HG02798 (cell line): Measurements from ENCODE around the gene CCDC149.

ENCODE experiments used
- ATAC-seq: cut with Tn5 transposase; IDR thresholded peaks from one replicate; pipeline ENCODE4 v1.9.1; 2021; ENCODE audit warnings: mild to moderate bottlenecking; ENCODE audit not compliant: unreplicated experiment, poor library complexity

Gene CCDC149

DNA sequence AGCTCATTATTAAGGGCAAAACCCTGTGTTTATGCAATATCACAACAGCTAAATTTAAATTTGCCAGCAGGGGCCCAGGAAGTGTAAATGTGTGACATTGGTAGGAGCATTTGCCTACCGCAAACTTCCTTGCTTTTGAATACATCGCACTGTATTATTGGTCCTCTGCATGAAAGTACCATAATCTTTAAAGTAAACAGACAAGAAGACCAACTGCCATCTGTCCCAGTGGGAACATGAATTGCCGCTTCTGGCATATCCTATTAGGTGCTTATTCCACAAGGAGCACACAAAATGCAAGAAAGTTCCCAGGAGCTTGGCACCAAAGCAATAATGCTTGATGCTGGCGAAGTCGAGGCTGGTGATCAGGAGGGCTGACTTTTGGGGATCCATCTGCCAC lies 66.1 kb downstream of the CCDC149 start:
- ATAC-seq: no peak

DNA sequence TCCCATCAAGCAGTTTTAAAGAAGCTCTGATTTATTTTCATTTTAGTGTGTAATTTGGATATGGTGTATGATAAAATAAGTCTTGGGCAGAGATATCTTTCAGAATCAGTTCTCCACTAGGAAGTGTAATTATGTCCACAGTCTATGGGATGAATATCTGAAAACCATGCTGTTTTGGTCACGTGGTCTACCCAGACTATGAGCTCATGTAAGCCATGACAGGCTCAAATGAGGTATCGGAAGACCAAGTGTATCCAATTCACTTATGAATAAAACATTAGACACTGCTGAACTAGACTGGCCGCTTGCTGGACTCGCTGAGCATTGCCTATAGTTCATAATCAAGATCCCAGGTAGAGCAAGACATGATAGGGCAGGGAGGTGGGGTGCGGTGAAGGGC lies 66.9 kb downstream of the CCDC149 start:
- no peak for ATAC-seq

DNA sequence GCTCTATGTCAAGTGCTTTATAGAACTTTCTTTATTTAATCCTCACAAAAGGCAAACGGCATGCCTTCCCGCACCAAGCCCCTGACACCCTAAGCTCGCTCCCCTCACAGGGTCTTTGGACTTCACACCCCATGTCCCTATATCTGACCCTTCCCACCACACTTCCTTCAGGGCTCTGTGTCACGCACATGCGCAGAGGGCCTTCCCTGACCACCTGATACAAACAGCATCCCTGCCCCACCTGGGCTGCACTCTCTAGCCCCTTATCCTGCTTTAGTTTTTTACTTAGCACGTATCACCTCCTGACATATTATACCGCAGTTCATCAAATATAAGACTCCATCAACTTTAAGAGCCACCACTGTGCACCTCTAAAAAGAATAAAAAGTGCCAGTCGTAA lies 67.7 kb downstream of the CCDC149 start:
- no peak for ATAC-seq

DNA sequence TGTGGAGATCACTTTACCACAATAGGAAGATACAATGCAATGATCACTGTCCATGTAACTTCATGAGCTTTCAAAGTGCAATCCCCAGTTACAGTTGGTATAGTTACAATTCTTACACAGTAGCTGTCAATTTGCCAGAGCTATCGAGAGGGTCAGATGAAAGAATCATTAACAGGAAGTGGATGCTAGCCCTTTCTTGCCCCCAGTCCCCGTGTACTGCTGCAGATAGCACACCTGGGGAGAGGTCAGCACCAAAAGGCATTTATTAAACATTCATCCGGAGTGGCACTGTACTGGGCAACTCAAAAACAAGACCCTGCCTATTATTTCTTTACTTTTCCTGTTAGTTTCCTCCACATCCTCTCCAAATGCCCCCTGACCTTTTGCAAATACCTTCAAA lies 69.7 kb downstream of the CCDC149 start:
- ATAC-seq: no peak

DNA sequence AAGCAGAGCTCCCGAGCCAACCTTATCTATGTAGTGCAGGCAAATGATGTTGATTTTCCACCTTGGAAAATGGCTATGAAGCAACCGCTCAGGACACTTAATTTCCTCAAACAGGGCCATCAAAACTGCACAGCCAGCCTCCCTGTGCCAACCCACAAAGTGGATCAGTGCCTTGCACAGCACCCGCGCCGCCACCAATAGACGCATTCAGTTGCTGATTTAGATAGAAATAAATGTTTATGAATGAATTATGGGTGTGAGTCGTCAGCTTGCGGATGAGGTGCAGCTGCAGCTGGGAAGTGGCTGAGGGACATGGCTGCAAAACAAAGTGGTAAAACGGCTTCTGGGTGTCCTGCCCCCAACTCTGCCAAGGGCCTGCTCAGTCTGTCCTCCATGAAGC lies 70.5 kb downstream of the CCDC149 start:
- ATAC-seq: no peak

DNA sequence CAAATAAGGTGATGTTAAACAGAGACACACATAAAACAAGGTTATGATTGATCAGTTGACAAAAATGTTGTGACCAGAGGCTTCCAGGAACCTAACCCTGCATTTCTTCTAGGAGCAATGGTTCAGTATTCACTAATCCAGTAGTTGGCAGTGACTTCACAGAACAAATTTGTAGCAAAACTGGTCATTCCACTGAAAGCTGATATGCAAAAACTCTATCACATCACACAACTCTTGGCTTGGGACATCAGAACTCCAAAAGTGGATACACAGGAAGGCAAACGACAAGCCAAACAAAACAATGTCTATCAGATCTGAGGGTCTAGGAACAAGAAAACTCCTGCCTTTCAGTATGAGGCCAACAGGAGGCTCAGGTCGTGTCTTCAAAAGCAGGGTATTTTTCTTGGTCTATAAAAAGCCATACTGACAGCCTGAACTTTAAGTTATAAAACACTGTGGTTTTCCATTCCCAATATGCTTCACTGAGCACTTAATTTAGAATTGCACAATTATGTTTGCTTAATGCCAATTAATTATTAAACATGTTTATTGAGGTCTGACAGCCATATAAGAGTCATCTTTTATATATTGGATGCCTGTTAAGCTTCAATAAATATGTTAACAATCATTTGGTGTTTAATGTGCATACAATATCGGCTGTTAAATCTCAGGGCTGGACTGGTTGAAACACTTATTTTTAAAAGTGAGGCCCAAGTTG lies 71.9 kb downstream of the CCDC149 start:
- no peak for ATAC-seq

DNA sequence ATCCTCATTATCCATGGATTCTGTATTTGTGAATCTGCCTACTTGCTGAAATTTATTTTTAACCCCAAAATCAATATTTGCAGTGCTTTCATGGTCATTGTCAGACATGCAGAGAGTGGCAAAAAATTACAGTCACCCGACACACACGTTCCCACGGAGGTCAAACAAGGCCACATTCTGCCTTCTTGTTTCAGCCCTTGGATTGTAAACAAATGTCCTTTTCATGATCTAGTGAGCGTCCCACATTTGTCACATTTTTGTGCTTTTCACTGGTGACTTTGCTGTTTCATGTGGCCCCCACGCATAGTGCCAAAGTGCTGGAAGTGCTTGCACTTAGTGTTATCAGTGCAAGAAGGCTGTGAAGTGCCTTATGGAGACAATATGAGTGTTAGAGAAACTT lies 72.5 kb downstream of the CCDC149 start:
- no peak for ATAC-seq

DNA sequence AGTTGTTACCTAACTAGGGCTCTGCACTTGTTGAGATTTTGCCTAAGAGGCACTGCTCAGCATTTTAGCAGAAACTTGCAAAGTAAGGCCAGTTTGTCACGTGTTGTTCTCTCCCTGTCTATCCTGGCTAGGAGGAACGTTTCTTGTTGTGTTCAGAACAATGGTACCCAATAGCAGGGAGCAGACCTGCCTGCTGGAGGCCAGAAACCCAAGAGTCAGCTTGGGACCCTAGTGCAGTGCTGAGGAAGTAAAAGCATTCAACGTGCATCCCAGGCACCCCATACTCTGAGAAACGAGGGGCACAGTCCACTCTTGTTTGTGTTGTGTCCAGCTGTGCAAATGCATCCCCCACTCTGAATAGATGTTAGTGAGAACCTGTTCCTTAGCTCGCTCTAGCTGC lies 75.1 kb downstream of the CCDC149 start:
- no peak for ATAC-seq

DNA sequence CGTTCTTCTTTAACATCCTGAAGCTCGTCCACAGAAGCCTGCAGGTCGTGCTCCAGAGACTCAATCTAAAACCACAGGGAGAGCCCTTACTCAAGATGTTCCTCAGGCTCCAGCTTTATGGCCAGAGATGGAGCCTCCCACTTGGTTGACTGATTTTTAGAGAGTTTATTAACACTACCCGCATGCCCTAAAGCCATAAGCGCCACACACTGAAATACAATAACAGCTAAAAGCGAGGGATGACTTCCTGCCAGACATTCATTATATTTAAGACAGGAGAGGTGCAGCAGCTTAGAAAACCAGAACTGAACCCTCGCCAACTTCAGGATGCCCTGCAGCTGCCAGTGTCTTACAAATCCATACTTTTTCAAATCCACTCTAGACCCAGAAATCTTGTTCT lies 75.5 kb downstream of the CCDC149 start:
- no peak for ATAC-seq

DNA sequence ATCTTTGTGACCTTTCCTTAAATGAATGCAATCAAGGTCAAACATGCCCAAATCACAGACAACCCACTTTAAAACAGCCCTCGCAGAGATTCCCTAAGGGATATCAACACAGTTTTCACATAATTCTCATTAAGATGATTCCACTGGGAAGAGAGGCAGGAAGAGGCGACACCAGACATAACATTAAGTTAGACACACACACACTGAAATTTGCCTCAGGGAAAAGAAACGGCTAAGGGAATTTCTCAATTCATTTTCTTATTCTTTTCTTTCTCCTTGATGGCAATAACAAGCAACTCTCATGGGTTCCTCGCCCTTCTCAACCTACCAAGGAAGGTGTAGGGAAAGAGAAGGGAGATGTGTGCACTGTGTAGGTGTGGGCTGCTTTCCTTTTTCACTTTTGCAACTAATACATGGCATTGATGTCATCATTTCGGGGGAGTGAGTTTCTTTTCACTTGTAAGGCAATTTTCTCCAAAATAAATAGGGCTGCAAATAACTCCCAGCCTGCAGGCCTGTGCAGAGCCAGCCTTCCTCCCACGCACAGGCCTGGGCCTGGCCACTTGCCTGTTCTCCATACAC lies 76.1 kb downstream of the CCDC149 start:
- ATAC-seq: no peak

DNA sequence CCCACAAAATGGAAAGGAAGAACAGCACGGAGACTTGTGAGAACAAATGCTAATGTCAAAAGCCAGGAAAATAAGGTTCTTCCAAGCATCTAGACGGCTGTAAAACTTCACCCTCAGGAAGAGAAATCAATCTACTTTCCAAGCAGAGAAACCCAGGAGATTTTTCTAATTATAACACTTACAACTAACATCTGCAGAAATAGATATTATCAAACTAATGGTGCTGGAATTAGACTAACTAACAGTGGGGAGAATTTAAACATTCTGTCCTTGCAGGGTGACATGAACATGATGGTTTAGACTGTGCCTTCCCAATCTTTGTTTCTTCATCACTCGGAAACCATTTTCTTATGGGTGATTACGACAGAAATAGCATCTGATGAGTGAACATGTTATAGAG lies 77.1 kb downstream of the CCDC149 start:
- no peak for ATAC-seq

DNA sequence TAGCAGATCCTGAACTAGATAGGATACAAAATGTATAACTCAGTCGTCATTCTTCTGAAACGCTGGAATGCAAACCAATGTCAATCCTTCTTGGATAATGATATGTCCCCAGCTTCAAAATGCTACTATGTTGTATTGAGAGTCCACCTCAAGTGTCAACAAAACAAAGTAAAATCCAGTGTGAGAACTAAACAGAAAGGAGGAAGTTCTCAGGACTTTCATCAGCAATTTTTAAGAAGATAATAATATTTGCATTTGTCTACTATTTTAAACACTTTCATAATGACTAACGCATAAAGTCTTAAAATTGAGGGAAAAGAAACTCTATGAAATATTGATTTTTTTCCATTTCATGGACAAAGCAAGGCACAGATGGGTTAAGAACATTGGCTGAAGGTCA lies 81.2 kb downstream of the CCDC149 start:
- ATAC-seq: no peak

DNA sequence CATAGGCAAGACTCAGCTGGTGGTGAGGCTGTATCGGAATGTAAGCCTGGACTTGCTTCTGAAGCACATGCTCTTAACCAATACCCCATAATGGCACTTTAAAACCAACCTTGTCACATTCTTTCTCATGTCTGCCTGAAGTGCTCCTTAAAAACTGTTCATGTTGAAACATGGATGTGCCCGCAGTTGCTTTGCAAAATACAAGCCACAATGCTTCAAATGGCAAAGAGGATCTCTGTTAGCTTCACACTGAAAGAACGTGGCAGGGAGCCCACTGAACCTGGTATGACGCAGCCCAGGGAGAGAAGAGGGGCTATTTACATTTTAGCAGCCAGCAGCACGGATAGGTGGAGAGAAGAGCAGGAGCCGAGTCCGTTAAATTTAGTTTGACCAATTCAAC lies 88.1 kb downstream of the CCDC149 start:
- no peak for ATAC-seq

DNA sequence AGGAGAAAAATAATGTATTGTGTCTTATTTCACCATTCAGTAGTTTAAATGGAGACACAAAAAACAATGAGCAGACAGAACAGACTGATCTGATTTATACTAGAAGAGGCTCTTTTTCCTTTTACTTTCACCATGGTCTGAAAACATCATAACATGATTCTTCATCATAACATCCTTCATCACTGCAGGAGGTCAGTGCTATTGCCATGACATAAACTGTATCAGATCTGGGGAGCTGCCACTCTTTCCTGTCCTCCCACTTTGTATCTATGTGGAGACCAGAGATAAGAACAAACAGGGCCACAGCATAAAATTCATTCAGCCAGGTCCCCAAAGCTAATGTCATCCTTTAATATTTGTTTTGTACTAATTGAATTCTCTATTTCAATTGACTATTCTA lies 92.3 kb downstream of the CCDC149 start:
- ATAC-seq: no peak

DNA sequence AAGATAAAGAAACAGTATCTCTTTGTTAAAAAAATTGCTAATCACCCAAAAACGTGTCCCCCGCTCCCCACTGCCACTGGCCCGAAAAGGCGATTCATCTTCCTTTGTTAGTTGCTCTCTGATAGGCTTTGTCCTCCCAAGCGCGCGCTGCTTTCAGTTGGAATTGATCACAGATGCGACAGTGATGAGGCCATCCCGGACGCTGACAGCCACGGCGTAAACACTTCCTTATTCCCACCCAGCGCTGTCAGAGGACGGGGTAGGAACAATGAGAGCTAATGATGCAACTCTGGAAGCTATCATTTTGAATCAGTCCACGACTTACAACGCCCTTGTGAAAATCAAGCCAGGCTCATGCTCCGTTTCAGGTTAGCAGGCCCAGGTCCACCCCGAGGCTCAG lies 96.0 kb downstream of the CCDC149 start:
- no peak for ATAC-seq

DNA sequence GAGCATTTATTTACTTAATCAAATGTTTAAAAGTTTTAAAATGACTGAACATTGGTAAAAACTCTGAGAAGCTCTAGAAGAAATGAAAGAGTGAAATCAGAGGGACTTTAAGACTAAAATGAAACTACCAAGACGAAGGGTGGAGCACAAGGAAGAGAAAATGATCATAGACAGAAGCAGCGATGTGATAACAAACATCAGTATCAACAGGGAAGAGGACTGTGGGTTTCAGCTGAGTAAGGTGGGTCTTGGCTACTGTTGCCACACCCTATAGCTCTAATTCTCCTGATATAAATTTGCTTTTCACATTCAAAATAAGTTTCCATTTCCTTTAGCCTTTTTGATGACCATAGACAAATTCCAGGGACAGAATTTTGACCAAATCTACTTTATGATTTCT lies 99.1 kb downstream of the CCDC149 start:
- no peak for ATAC-seq

DNA sequence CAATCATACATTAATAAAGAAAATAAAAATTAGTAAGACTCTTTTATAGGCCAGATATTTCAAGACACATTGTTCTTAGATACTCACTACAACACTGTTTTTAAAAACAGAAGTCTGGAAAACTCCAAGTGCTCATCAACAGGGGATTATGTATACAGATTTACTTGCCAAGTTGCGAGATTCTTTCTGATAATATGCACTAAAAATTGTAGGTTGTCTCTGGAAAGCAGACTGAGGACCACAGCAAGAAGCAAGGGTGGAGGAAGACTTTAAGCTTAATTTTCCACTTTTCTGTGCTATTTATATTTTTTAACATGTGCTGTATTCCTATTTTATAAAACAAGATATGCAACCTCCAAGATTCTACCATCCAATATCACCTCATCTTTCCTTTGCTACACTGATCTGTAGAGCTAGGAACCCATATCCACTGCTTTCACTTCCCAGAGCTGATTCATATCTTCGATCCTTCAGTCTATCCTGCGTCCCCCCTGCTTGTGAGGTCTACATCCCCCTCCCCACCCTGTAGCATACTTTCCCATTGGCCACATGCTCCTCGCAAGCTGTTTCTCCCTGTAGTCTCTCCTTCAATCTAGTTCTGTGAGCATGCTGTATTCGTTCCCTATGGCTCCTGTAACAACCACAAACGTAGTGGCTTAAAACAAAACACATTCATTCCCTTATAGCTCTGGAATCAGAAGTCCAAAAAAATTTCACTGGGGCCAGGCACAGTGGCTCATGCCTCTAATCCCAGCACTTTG lies 101.8 kb downstream of the CCDC149 start:
- no peak for ATAC-seq

DNA sequence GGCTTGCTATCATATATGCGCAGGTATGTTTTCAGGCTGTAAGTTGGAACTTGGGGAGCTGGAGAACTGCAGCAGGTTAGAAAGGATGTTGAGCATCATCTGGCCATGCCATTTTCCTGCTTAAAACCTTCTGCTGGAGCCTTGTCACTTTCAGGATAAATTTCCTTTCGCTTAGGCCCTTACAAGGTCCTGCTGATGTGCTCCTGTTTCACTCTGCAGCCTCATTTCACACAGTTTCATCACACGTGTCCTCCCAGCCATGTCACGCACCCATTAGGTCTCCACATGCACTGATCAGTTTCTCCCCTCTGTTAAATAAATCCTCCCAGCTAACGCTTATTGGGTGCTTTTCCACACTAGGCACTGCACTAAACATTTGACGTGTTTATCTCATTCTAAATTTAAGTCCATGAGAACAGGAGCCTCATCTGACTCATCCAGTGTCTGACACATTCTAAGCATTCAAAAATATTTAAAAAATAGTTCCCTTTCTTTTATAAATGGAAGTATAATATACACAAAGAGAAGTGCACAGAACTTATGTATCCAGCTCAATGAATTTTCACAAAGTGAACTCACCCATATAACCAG lies 102.9 kb downstream of the CCDC149 start:
- ATAC-seq: no peak

DNA sequence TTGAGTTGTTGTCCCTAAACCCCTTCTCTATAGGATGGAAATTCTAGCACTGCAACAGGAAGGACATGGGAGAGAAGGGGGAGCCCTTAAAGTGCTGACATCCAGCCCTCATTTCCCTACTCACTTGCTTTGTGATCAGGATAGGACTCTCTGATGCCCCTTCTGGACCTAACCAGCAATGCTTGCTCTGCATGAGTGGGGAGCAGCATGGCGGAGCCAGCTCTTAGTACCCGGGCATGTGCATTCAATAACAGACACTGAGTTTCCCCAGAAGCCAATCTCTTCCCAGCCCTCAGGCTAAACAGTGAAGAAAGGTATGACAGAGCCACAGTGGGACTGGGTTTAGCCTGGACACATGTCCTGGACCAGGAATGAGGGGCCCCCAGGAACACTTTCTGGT lies 103.5 kb downstream of the CCDC149 start:
- ATAC-seq: no peak

DNA sequence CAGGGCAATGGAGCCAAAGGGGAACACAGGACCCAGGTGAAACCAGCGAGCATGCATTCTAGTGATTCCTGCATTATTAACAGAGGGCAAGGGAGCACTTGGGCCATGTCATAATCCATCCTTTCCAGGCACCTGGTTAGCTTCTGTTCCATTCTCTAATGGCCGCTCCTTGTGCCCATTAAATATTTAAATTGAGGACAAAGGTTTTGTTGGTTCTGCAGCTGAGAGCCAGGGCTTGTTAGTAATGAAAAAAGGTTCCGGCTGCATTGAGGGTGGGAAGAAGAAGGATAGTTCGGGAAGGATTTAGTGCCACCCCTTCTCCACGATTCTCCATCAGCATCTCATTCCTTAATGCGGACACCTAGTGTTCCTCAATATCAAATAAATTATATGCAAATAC lies 103.9 kb downstream of the CCDC149 start:
- no peak for ATAC-seq

DNA sequence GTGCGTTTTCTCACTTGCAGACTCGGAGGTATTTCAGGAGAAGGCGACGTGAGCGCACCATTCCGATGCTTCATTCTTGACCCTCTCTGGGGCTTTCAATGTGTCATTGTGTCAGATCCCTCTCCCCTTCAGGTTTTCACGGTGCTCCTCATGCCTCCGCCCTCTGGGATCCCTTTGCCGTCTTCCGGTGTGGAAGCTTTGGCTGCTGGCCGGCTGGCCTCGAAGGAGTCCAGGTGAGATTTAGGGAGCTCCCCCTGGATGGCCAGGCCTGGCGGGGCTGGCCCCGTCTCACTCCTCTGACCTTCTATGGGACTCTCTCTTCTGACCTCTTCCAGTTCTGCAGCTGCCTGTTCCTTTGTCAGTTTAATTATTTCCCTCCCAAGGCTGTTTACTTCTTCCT lies 104.6 kb downstream of the CCDC149 start:
- no peak for ATAC-seq
